GM18505 (cell line): ENCODE measurements around the gene PARD3B.

ENCODE experiments used
- ATAC-seq: cut with Tn5 transposase; IDR thresholded peaks from one replicate; pipeline ENCODE4 v1.9.1; 2021; ENCODE audit not compliant: unreplicated experiment
- POLR2A ChIP-seq: IDR thresholded peaks from 4 replicates; pipeline ENCODE4 v1.6.1; 2011; ENCODE audit warnings: borderline replicate concordance; ENCODE audit not compliant: insufficient read depth, insufficient read length; ENCODE audit errors: extremely low read depth

The PARD3B gene

GRCh38 chr2:204892506-204893255 lies 347.4 kb downstream of the PARD3B start:
- no peak for ATAC-seq
- TF ChIP-seq POLR2A: no peak

GRCh38 chr2:204896146-204896545 lies 350.9 kb downstream of the PARD3B start:
- TF ChIP-seq POLR2A: no peak
- no peak for ATAC-seq

- TF ChIP-seq POLR2A: no peak
- ATAC-seq: no peak
These were observed 352.3 kb downstream of the PARD3B start for GRCh38 chr2:204897561-204897960.

GRCh38 chr2:204898928-204899640 lies 353.8 kb downstream of the PARD3B start:
- TF ChIP-seq POLR2A: no peak
- no peak for ATAC-seq

- no peak for ATAC-seq
- no peak for TF ChIP-seq POLR2A
These were observed 354.7 kb downstream of the PARD3B start for GRCh38 chr2:204899983-204900382.

GRCh38 chr2:204900487-204900886 lies 355.2 kb downstream of the PARD3B start:
- no peak for TF ChIP-seq POLR2A
- ATAC-seq: no peak

- ATAC-seq: no peak
- TF ChIP-seq POLR2A: no peak
These were observed 355.6 kb downstream of the PARD3B start for GRCh38 chr2:204900910-204901309.

- TF ChIP-seq POLR2A: no peak
These were observed 356.3 kb downstream of the PARD3B start for GRCh38 chr2:204901591-204901990.

GRCh38 chr2:204909791-204910190 lies 364.5 kb downstream of the PARD3B start:
- ATAC-seq: no peak
- TF ChIP-seq POLR2A: no peak

More at GRCh38 chr2:204901591-204901990, 356.3 kb downstream of the PARD3B start:
- no peak for ATAC-seq

- no peak for TF ChIP-seq POLR2A
- no peak for ATAC-seq
These were observed 368.0 kb downstream of the PARD3B start for GRCh38 chr2:204913312-204913711.

- ATAC-seq: no peak
- TF ChIP-seq POLR2A: no peak
These were observed 368.7 kb downstream of the PARD3B start for GRCh38 chr2:204913854-204914464.

- TF ChIP-seq POLR2A: no peak
- ATAC-seq: no peak
These were observed 369.4 kb downstream of the PARD3B start for GRCh38 chr2:204914708-204915107.

GRCh38 chr2:204917089-204917701 lies 371.9 kb downstream of the PARD3B start:
- no peak for ATAC-seq

GRCh38 chr2:204920776-204921175 lies 375.5 kb downstream of the PARD3B start:
- no peak for TF ChIP-seq POLR2A
- no peak for ATAC-seq

More at GRCh38 chr2:204917089-204917701, 371.9 kb downstream of the PARD3B start:
- TF ChIP-seq POLR2A: no peak

GRCh38 chr2:204923957-204924356 lies 378.7 kb downstream of the PARD3B start:
- TF ChIP-seq POLR2A: no peak
- no peak for ATAC-seq
